K562 (cell line): Measurements from ENCODE around the gene GALNT18. TPM values are rescaled to one million over a fixed set of nuclear protein-coding genes. Genes with fewer than 3 reads are reported as not detected.

Experiments used
- REST ChIP-seq, 2 experiments: fragments of 450-650 bp; formaldehyde crosslinking in 1 of 2; IDR thresholded peaks; 2 replicates each; pipeline versions ENCODE4 v1.4.0 to v1.6.1; 2014 to 2020; ENCODE audit warnings: mild to moderate bottlenecking in 2 of 2, borderline replicate concordance in 1 of 2, low read depth in 1 of 2
- polyA plus RNA-seq, 8 experiments: library from polyadenylated mRNA; depleted of rRNA in 4 of 8; stranded (reverse) in 5 of 8; unstranded in 3 of 8; fragments of >200 nt; fragmentation: Nextera tagmentation in 2 of 8; fragmentation: Illumina TruSeq in 1 of 8; extraction: Ambion mirVana in 2 of 8; extraction: Trizol in 1 of 8; gene quantifications; 2 replicates each; pipeline versions ENCODE4 v1.2.1 to v1.2.3, GENCODE V29; 2011 to 2014; ENCODE audit warnings: inconsistent platforms in 1 of 8, missing spikeins in 1 of 8
- total RNA-seq, 7 experiments: library from RNA; depleted of rRNA in 6 of 7; stranded (reverse); fragments of >200 nt in 6 of 7; fragmentation: Illumina TruSeq in 2 of 7; extraction: Trizol in 2 of 7; gene quantifications; 2 replicates each; pipeline versions ENCODE4 v1.2.1 to v1.2.3, GENCODE V29; 2011 to 2021; ENCODE audit warnings: low replicate concordance in 1 of 7

The GALNT18 gene
- total and polyA plus RNA-seq, 9 of the 15 experiments (the other 6 are each of a cell fraction or from before 2014, with no cell fraction given), result not detected

DNA sequence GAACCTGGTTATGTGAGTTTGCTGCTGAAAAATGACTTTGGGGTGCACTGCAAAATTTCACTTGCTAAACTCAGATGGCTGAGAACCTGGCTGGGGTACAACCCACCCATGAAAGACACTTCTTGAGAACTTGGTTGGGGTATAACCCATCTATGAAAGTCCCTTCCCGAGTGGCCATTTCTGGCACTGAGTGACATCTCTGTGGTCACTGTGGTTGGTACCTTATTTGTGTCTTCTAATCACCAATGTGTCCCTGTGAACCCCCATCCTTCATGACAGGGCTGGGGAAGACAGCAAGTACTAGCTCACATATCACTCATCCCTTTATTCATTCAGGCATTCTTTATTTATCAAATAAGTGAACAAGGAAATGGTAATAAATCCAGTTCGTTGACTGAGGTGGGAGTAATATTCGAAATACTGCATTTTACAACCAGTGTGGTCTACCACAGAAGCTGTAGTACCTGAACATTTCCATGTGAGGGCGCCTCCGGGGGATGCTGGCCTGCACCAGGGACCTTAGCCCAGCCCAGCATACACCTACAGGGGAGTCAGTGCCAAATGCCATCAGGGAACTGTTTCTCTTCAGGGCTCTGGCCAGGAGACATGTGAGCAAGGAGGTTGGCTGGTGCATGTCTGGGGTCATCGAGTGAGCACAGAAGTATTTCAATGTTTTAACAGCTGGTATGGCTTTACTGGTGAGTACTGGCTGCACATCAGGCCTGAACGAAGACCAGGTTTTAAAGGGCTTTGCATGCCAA is 390.8 kb downstream of the GALNT18 start (continued):
- TF ChIP-seq REST (IDR thresholded peaks at IDR 0.05; ENCODE audit: borderline replicate concordance) (peak; percentile 9; the same call in 1 of the 2 replicates), REST (CRISPR knock-in tag; IDR thresholded peaks at IDR 0.05; ENCODE audit: low read depth) (no peak)
- TF ChIP-seq, all 486 proteins: peak for 4
